Osteoblast (primary cell): ENCODE data around the gene MACROD2. TPM values are rescaled to one million over a fixed set of nuclear protein-coding genes. Genes with fewer than 3 reads are reported as not detected.

Experiments
- DNase-seq: peaks from one replicate; pipeline ENCODE4 v3.0.0; 2011; ENCODE audit warnings: low spot score, mixed read lengths; ENCODE audit not compliant: insufficient read length; ENCODE audit errors: missing footprints
- H2AFZ ChIP-seq: 2 replicates; pipeline ENCODE4 v1.6.0; 2011; ENCODE audit warnings: mild to moderate bottlenecking, low read length
- H3K27ac ChIP-seq: 2 replicates; pipeline ENCODE4 v1.5.1; 2011; ENCODE audit warnings: mild to moderate bottlenecking, low read depth, low read length, moderate library complexity
- H3K27me3 ChIP-seq: 2 replicates; pipeline ENCODE4 v1.6.0; 2012; ENCODE audit warnings: mild to moderate bottlenecking, control low read depth, inconsistent platforms, low read length, moderate library complexity; ENCODE audit not compliant: insufficient read depth
- H3K36me3 ChIP-seq: 2 replicates; pipeline ENCODE4 v1.5.1; 2011; ENCODE audit warnings: mild to moderate bottlenecking, low read length, control low read depth, moderate library complexity; ENCODE audit not compliant: insufficient read depth
- H3K4me1 ChIP-seq: 2 replicates; pipeline ENCODE4 v1.5.1; 2011; ENCODE audit warnings: mild to moderate bottlenecking, low read length, control low read depth, moderate library complexity; ENCODE audit not compliant: insufficient read depth
- H3K4me2 ChIP-seq: 2 replicates; pipeline ENCODE4 v1.6.0; 2011; ENCODE audit warnings: mild to moderate bottlenecking, low read length; ENCODE audit not compliant: insufficient read depth
- H3K4me3 ChIP-seq: fragments of 200-600 bp; sonication (generic); 3 replicates; pipeline ENCODE4 v1.5.1; 2012; ENCODE audit warnings: mild to moderate bottlenecking, low read length, inconsistent platforms; ENCODE audit not compliant: insufficient read depth
- H3K79me2 ChIP-seq: 2 replicates; pipeline ENCODE4 v1.6.0; 2012; ENCODE audit warnings: mild to moderate bottlenecking, low read length, control low read depth, inconsistent platforms; ENCODE audit not compliant: insufficient read depth
- H3K9me3 ChIP-seq: 2 replicates; pipeline ENCODE4 v1.5.1; 2011; ENCODE audit warnings: low read depth, low read length, control low read depth
- H4K20me1 ChIP-seq: 2 replicates; pipeline ENCODE4 v1.6.0; 2012; ENCODE audit warnings: mild to moderate bottlenecking, low read length, control low read depth; ENCODE audit not compliant: insufficient read depth
- CTCF ChIP-seq: IDR thresholded peaks from 2 replicates; pipeline ENCODE4 v1.5.1; 2011; ENCODE audit warnings: mild to moderate bottlenecking, low read depth, low read length, moderate library complexity; ENCODE audit errors: extremely low read depth
- total RNA-seq: library from RNA; depleted of rRNA; stranded (reverse); fragments of >200 nt; gene quantifications from 2 replicates; pipeline ENCODE4 v1.2.3, GENCODE V29; 2012

MACROD2 gene
- total RNA-seq, 1 donor: 4.0 TPM

GRCh38 chr20:15628851-15629353 is 1633.6 kb downstream of the MACROD2 start:
- H3K4me2 ChIP-seq: no peak overlapping the region
- no peak overlapping the region for H3K27ac ChIP-seq
- H3K4me1 ChIP-seq: no peaks in the 10 kb centered on the region
- no peak overlapping the region for H3K4me3 ChIP-seq
- no peaks in the 10 kb centered on the region for H3K79me2 ChIP-seq
- H3K36me3 ChIP-seq: no peaks in the 10 kb centered on the region
- TF ChIP-seq CTCF: no peak
- H3K9me3 ChIP-seq: no peaks in the 10 kb centered on the region
- H4K20me1 ChIP-seq: no peaks in the 10 kb centered on the region
- no peak for DNase-seq
- H2AFZ ChIP-seq: no peak overlapping the region
- no peaks in the 10 kb centered on the region for H3K27me3 ChIP-seq

- Histone ChIP-seq H3K79me2 (no peaks in the 10 kb centered on the region), H3K27ac (no peak overlapping the region), H2AFZ (no peak overlapping the region), H3K4me2 (no peak overlapping the region), H3K4me3 (no peak overlapping the region), H3K9me3 (no peaks in the 10 kb centered on the region), H3K4me1 (no peaks in the 10 kb centered on the region), H3K27me3 (no peaks in the 10 kb centered on the region), H4K20me1 (no peaks in the 10 kb centered on the region), H3K36me3 (no peaks in the 10 kb centered on the region)
- no peak for DNase-seq
- TF ChIP-seq CTCF: no peak
Measured at GRCh38 chr20:15630360-15630759, 1635.0 kb downstream of the MACROD2 start.

GRCh38 chr20:15632680-15633079 is 1637.4 kb downstream of the MACROD2 start:
- H3K4me1 ChIP-seq: no peaks in the 10 kb centered on the region
- no peaks in the 10 kb centered on the region for H3K27me3 ChIP-seq

GRCh38 chr20:15634102-15634501 is 1638.8 kb downstream of the MACROD2 start:
- DNase-seq: no peak

More at GRCh38 chr20:15632680-15633079, 1637.4 kb downstream of the MACROD2 start:
- no peaks in the 10 kb centered on the region for H4K20me1 ChIP-seq
- TF ChIP-seq CTCF: no peak
- no peak overlapping the region for H3K4me3 ChIP-seq
- H3K36me3 ChIP-seq: no peaks in the 10 kb centered on the region
- H3K27ac ChIP-seq: no peak overlapping the region
- no peak for DNase-seq
- no peaks in the 10 kb centered on the region for H3K9me3 ChIP-seq
- H3K79me2 ChIP-seq: no peaks in the 10 kb centered on the region
- H2AFZ ChIP-seq: no peak overlapping the region
- no peak overlapping the region for H3K4me2 ChIP-seq

More at GRCh38 chr20:15634102-15634501, 1638.8 kb downstream of the MACROD2 start:
- Histone ChIP-seq H3K27me3 (no peaks in the 10 kb centered on the region), H3K4me2 (no peak overlapping the region), H3K79me2 (no peaks in the 10 kb centered on the region), H3K9me3 (no peaks in the 10 kb centered on the region), H4K20me1 (no peaks in the 10 kb centered on the region), H3K4me3 (no peak overlapping the region), H3K36me3 (no peaks in the 10 kb centered on the region), H2AFZ (no peak overlapping the region), H3K27ac (no peak overlapping the region), H3K4me1 (no peaks in the 10 kb centered on the region)
- TF ChIP-seq CTCF: no peak
